Hepatocyte (in vitro differentiated cells): Measurements from ENCODE around the gene NME4.

Experiments used
- EZH2 ChIP-seq: fragments of 200-600 bp; sonication (generic); IDR thresholded peaks from 2 replicates; pipeline ENCODE4 v1.6.1; 2016; ENCODE audit warnings: antibody characterized with exemption, mild to moderate bottlenecking, borderline replicate concordance
- EZH2phosphoT487 ChIP-seq: fragments of 200-600 bp; sonication (generic); IDR thresholded peaks from one replicate; pipeline ENCODE4 v1.6.1; 2018; ENCODE audit warnings: antibody characterized with exemption, mild to moderate bottlenecking, low read depth, moderate library complexity; ENCODE audit not compliant: unreplicated experiment, severe bottlenecking
- TF ChIP-seq, protein P1 (sequence below): fragments of 200-600 bp; sonication (generic); IDR thresholded peaks from 2 replicates; pipeline ENCODE4 v1.5.1; 2016; ENCODE audit warnings: antibody characterized with exemption, mild to moderate bottlenecking; ENCODE audit not compliant: poor library complexity

DNA sequence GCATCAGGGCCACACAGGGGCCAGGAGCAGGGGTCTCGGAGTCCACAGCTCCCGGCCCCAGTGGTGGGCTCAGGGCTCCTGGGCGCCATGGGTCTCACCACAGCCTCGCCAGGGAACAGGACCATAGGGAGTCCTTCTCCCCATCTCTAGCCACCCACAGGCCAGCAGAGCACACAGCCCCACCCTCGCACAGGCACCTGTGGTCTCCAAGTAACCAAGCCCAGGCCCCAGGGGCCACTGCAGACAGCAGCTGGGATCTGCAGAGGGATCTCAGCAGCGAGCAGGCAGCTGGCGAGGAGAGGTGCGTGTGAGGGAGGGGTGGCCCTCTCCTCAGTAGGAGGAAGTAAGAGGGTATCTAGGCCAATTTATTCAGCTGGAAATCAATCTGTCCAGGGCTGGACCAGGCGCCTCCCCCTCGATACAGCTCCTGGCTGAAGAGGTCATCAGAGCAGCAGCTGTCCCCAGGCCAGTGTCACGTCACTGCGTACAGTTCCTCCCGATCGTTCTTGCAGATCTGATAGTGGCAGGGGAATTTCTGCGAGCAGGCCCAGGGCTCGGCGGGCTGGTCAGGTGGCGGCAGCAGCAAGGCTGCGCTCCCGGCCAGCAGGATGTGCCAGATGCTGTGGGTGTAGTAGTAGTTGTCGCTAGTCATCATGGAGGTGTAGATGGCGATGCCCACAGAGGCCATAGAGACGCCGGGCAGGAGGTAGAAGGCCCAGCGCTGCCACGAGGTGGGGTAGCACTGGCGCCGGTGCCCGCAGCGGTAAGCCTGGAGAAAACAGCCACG is 25.3 kb upstream of the NME4 start:
- TF ChIP-seq EZH2phosphoT487 (no peak), EZH2 (no peak)
- TF ChIP-seq, protein P1, sequence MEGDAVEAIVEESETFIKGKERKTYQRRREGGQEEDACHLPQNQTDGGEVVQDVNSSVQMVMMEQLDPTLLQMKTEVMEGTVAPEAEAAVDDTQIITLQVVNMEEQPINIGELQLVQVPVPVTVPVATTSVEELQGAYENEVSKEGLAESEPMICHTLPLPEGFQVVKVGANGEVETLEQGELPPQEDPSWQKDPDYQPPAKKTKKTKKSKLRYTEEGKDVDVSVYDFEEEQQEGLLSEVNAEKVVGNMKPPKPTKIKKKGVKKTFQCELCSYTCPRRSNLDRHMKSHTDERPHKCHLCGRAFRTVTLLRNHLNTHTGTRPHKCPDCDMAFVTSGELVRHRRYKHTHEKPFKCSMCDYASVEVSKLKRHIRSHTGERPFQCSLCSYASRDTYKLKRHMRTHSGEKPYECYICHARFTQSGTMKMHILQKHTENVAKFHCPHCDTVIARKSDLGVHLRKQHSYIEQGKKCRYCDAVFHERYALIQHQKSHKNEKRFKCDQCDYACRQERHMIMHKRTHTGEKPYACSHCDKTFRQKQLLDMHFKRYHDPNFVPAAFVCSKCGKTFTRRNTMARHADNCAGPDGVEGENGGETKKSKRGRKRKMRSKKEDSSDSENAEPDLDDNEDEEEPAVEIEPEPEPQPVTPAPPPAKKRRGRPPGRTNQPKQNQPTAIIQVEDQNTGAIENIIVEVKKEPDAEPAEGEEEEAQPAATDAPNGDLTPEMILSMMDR = no peak
